ENCODE measurements around the gene AMOTL1.

Gene AMOTL1

DNA sequence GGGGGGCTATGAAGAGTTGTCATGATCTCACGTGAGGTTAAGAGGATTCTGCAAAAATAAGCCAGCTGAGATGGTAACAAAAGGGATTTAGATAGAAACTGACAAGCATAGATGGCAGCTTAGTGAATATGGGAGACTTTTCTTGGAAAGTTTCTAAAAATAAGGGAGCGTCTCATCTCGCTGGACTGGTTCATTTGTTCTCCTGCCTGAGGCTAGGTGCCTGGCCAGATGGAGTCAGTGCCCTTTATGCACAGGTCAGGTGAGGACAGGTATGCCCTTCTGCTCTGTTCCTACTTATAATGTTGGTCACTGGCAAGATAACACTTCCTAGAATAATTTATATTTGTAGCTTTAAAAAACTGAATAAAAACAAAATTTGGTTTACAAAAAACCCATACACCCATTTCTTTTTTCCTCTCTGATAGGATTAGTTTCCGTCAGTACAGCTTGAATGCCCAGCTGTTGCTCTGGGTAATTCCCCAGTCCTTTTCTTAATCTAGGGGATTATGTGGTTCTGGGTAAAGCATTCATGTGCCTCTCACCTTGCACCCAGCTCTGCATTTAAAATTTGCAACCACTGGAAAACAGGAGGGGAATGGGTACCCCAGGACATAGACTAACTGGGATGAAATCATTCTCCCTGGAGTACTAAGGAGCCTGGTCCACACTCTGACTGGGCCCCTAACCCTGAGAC, 90.0 kb downstream of the AMOTL1 start:
- DNase-seq = no peak

DNA sequence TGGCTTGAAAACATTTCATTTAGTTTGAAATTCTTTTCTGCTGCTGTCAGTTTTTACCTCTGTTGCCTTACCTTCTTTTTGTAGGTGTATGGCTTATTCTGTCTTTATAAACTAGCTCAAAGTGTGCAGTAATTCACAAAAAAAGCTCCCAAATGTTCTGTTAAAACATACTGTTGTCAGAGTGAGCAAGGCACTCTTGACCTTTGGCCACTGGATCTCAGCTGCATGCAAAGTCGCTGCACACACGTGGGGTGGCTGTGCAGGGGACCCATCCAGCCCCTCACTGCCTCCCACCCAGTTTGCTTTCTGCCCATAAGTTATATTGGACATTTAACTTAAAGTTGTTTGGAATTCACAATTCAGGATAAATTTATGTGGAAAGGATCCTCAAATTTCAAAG, 92.2 kb downstream of the AMOTL1 start:
- no peak for DNase-seq

DNA sequence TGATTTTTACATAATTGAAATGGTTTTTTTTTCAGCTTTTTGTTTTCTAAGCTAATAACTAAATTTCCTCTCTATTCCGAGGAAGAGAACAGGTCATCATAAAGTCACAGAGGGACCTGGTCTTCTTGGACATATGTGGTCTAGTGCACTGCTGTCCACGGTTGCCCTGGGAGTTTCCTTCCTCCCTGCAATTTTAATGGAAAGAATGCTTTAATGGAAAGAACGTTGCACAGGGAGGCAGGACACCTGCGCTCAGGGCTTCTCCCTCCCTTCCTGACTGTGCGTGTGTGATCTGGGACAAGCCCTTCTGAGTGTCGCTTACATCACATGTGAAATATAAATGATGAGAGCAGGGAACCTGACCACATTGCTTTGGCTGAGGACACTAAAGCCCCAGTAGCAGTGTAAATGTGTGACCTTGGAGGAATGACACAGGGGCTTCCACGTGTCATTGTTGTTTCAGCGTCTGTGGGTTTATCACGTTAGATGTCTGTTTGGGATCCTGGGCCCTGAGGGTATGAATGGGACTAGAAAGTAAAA, 93.2 kb downstream of the AMOTL1 start:
- no peak for DNase-seq

DNA sequence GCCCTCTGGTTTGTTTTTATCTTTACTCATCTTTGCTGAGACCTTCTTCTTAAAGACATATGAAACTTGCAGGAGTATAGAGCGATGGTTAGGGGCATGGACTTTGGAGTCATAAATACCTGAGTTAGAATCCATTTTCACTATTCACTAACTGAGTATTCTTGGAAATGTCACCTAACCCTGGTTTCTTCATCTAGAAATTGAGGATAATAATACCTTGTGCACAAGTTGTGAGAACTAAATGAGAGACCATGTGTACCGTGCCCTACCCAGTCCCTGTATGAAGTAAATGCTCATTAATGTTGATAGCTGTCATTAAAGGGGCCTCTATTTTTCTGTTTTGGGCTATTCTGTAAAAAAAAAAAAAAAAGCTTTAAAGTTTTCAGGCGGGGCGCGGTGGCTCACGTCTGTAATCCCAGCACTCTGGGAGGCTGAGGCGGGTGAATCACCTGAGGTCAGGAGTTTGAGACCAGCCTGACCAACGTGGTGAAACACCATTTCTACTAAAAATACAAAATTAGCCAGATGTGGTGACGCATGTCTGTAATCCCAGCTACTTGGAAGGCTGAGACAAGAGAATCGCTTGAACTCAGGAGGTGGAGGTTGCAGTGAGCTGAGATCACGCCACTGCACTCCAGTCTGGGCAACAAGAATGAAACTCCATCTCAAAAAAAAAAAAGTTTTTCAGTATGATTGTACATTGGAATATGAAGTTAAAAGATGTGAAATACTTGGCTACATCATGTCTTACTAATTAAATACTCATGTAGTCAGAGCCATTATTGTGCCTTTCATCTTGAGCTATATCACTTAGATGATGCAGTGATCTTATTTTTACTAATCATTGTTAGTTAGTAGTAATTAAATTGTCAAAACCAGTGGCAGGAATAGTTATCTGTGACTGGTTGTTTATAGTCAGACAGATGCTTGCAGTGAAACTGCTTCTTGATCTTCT, 95.0 kb downstream of the AMOTL1 start:
- no peak for DNase-seq

DNA sequence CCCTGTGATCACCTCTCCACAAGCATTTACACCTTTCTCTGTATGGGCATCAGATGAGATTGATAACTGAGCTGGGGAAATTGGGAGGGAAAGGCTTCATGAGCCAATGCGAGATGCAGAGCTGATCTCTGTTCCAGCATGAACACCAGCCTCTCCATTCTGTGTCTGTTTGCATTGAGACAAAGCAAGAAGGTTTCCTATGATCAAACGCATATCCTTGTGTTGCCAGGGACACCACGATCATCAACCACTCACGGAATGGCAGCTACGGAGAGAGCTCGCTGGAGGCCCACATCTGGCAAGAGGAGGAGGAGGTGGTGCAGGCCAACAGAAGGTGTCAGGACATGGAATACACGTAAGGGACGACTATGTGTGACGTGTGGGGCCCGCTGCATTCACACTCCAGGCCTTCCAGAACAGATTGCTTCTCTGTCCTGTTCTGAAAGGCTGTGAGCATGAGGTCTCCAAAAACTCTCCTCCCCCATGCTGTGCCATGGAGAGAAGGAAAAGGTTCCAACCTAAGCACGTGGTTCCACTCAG, 96.4 kb downstream of the AMOTL1 start:
- no peak for DNase-seq

DNA sequence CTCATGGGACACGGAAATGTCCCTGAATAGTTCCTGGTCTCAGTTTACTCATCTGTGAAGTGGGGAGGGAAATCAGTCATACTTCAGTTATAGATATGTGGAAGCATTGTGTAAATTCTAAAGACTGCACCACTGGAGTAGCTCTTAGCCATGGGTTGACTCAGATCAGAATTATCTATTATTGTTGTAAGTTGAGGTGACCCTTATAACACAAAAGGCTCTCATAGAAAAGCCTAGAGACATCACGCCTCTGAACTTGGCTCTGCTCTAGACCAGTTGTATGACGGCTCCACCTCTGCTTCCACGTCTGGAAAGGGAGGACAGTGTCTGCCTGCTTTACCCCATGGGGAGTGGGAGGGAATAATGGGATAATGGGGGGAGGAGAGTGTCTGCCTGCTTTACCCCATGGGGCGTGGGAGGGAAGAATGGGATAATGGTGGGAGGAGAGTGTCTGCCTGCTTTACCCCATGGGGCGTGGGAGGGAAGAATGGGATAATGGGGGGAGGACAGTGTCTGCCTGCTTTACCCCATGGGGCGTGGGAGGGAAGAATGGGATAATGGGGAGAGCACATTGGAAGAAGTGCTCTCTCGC, 98.2 kb downstream of the AMOTL1 start:
- DNase-seq = no peak

DNA sequence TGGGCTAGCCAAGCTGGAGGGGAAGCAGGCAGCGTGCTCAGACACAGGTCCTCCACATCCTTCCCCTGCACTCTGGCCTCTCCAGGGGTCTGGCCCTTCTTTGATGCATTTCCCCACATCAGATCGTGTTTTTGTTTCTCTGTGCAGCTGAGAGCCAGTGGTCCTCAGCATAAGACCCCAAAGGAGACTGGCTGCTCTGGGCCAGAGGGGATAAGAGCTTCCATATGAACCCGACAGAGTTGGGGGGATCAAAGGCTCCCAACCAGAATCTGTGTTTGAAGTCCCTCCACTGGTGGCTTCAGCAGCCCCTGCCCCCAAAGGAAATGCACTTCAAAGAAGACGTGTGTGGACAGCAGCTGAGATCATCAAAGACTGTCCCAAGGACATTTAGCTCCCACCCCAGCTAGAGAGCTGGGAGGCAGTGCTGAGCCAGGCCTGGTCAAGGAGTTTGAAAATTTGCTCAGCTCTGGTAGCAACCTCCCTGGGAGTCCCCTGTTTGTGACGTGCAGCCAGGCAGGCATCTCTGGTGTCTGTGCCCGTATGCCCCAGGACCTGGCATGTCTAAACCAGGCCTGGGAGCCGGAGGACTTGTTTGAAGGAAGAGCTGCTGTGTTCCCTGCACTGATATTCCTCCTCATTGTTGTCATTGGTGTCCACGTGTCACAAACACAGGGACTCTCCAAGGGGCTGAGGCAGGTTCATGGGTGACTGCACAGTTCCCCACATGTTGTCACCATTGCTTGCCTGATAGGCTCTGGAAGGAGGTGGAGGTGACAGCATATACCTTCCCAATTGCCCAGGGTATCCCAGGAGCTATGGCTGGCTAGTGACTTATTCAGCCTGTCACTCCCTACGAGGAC, 99.0 kb downstream of the AMOTL1 start:
- DNase-seq = no peak

DNA sequence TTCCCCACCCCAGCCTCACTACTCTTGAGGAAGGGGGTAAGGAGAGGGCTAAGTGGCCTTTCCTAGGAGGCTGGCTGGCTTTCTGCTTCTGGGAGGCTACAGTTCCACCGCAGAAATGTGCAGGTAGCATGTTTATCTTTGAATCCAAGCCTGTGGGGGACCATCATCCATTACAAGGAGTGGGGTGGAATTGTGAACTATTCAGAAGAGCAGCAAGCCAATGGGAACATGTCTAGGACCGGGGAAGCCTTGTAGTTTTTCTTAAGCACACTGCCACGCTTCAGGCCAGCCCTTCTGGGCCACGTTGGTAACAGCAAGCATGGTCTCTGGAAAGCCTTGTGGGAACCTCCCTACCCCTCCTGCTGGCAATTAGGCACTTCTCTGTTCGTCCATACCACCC, 100.3 kb downstream of the AMOTL1 start:
- no peak for DNase-seq

DNA sequence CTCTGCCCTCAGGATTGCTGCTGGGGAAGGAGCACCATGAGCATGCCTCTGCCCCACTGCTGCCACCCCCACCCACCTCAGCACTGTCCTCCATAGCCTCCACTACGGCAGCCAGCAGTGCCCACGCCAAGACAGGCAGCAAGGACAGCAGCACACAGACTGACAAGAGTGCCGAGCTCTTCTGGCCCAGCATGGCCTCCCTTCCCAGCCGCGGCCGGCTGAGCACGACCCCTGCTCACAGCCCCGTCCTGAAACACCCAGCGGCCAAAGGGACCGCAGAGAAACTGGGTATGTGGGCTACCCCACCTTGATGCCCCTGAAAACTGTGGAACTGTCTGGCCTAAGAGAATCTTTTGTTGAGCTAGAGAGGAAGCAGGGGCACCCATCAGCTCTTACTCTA, 101.0 kb downstream of the AMOTL1 start:
- DNase-seq = no peak

DNA sequence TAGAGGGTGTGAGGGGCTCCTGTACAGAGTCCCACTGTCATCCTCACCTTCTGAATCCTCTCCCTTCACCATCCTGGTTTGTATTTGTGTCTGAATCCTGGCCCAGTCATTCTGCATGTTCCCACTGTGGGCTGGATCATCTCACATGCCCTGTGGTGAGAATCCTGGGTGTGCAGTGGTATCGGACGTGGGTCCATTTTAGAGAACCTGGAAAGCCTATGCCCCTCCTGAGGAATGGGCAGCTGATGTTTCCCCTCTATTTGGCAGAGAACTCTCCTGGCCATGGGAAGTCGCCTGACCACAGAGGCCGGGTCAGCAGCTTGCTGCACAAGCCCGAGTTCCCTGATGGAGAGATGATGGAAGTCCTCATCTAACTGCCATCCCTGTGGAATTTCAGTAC, 102.3 kb downstream of the AMOTL1 start:
- no peak for DNase-seq

DNA sequence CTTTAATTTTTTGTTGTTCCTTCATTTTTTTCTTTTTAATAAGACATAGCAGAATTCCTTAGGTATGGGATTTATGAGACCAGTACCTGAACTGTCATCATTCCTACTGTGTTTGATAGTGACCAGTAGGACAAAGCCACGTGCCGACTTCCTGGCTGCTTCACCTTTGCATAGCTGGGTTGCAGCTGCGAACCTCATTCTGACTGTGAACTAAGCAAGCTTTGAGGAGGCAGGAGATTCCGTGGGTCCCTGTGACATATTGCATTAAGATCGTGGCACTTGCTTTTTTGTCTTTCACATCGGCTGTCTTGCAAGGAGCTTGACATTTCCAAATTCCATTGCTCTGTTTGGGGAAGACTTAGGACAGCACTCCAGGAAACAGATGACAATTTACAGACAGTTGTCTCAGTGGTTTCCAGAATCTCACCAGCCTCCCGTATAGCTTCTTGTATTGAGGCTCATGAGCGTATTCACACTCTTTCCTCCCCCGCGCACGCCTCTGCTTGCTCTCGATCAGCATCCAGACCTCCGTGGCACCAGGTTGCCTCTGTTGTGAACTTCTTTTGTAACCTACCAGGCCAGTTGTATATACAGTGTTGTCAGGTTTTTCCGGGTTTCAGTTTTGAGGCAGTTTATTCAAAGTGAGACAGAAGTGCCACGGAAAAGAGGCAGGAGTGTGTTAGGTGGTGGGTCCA, 103.5 kb downstream of the AMOTL1 start:
- no peak for DNase-seq

DNA sequence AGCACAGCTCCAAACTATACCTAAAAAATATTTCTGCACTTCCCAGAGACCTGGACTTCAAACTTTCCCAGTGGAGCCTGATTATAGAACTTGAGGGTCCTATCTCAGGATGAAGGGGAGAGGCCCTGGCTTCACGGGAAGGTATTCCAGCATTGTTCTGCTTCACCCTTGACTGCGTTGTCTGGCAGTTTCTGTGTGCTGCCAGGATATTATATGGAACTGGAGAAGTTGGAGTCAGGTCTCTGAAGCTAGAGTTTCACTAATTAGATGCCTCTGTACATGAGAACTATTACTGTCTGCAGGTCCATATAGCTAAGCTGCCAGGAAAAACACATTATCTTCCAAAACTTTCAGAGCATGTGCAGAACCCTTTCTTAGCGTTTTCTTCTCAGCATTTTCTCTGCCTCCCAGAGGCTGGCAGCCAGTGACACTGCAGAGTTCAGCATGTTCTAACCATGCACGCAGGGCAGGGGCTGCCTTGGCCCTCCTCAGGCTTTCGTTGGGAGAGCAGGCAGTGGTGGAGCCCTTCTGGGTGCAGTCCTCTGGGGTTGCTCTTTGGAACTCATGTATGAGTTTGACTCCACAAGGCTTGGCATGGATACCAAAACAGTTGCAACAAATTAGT, 105.9 kb downstream of the AMOTL1 start:
- no peak for DNase-seq

DNA sequence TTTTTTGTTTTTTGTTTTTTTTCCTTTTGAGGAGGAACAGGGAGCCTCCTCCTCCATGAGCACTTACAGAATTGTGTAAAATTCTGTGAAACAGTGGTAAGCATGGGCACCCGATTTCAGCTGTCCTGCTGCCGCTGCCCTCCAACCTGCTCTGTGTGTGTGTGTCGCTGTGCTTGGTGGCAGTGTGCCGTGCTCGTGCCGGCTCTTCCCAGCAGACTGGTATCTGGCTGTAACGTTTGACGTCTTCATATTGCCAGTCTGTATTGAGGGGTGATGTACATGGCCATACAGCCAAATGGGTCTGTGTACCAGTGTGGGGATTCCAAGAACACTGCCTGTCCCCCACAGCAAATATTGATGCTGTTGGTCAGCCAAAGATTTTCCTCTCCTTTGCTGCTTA, 108.1 kb downstream of the AMOTL1 start:
- DNase-seq = no peak

DNA sequence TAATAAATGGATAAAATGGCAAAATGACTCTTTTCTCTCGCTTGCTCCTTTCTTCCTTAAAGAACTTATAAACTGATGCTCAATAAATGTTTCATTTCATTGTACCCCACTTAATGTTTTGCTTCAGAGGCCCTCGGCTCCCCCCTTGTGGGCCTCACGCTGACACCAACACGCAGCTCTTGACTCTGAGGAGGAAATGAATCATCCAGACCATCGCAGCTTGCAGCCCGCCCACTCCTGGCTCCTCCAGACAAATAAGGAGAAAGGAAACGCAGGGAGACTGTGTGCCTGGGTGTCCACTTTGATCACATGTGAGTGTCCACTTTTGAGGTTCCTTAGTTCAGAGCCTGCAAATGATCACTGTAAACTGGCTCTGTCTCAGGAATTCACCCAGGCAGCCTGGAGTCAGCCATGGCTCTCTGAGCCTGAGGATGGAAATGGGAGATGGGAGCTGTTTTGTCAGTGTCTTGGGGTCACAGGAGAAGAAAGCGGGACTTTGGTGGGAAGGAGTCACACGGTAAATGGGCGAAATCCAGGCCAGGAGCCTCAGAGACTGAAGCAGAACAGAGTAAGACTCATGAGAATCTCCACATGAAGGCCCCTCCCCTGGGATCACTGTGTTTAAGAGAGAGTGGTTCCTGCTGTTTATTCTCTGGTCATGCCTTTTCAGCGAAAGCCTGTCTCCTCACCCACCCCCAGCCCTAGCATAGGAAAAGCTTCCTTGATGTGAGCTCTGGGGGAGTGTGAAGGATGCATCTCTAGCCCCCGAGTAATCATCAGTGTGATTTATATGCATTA, 108.7 kb downstream of the AMOTL1 start:
- DNase-seq = peak; percentile 82

DNA sequence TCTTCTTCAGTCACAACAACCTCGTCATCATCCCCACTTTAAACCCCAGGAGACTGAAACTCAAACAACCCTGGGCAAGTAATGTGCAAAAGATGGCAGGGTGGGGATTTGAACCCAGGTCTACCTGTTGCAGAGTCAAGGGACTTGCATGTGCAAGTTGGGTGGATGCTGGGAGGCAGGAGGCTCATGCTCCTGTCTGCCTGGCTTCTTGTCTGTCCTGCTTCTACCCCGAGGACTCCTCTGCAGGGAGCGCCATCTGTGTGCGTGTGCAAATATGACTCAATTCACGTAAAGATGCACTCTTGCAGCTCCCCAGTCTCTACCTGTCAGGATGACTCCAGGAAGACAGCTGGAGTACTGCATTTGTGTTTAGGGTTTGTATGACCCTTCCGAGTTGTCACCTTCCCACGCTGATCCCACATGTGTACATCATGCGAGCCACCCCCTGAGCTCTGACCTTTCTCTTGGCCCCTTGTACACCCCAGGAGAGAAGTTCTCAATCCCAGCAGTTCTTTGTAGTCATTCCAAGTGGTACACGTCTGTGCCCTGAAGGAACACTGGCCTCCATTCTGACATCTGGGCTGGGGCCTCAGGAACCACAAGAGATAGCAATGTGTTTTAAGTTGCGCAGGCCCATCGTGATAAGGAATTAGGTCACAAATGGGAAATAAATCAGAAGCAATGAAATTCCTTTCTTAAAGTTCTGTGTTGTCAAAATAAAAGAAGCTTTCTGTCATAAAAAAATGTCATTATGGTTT, 109.5 kb downstream of the AMOTL1 start:
- no peak for DNase-seq

DNA sequence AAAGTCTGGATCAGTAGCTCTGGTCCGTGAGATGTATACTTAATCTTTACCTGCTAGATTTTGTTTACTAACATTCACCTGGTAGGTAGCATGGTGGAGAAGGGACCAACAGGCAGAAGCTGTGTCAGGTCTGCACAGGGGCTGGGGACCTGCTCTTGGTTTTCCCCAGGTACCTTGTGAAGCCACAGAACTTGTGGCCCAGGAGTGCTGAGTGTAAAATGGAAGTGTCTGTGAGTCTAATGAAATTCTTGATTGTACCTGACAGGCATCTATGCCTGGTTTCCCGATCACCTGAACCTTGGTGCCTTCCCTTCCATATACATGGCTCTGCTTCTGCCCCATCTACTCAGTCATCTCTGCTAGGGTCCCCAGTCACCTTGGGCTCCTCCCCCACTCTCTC, 110.8 kb downstream of the AMOTL1 start:
- no peak for DNase-seq

DNA sequence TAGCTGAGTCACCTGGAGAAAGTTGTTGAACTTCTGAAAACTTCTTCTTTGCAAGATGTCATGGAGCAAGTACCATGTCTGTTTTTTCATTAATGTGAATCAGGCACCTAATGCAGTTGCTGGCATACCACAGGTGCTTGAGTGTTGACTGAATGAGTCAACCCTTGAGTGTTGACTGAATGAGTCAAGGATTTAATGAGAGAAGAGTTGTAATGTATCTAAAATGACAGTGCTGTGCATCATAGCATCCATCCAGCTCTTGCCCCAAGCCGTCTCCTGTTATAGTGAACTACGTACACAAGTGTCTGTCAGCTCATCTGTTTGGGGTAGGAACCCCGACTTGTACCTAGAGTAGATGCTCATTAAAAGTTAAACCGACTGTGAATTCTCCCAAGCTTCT, 112.1 kb downstream of the AMOTL1 start:
- DNase-seq = no peak

DNA sequence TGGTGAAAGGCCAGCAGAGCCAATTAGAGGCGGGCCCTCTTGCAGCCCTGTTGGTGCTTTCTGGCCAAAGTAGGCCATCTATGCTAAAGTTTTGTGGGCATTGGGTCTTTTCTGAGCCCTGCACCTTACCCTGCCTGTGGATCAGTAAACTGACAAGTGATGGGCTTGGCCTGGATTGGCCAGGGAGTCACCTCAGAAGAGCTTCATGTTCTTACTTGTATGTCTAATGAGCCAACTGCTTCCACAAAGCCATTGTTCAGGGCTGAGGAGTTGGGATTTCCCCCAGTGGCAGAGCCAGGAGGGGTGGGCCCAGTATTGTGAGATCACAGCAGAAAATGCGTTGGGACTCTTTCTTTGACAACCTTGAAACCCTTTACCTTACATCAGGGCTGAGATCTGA, 114.8 kb downstream of the AMOTL1 start:
- DNase-seq = no peak

DNA sequence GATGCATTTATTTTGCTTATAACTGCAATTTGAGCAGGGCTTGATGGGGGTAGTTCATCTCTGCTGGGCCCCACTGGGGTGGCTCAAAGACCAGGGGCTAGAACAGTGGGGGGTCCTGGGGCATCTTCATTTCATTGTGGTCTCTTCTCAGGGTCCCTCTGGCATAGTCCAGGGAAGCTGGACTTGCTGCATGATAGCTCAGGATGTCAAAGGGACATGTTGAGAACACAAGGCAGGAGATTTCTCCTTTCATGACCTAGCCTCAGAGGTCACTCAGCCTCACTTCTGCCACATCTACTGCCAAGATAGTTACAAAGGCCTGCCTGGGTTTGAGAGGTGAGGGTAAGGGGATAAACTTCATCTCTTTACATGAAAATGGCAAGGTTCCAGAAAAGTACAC, 115.7 kb downstream of the AMOTL1 start:
- DNase-seq = no peak

DNA sequence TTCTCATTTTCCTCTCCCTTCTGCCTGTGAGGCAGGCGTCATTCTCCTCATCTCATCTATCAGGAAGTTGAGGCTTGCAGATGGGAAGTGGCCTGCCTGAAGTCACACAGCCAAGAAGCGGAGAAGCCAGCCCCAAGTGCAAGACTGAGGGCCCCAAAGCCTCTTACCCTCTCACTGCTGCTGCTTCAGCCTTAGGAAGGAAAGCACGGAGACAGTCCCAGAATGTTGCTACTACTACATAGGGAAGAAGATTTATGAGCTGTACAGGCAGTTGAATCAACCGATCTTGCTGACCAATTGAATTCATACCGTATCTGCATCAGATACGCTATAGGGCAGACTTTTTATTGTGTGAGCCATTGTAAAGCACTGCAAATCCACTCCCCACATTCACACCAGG, 116.2 kb downstream of the AMOTL1 start:
- no peak for DNase-seq
